ENCODE measurements around the gene NKAIN2.

NKAIN2 gene

DNA sequence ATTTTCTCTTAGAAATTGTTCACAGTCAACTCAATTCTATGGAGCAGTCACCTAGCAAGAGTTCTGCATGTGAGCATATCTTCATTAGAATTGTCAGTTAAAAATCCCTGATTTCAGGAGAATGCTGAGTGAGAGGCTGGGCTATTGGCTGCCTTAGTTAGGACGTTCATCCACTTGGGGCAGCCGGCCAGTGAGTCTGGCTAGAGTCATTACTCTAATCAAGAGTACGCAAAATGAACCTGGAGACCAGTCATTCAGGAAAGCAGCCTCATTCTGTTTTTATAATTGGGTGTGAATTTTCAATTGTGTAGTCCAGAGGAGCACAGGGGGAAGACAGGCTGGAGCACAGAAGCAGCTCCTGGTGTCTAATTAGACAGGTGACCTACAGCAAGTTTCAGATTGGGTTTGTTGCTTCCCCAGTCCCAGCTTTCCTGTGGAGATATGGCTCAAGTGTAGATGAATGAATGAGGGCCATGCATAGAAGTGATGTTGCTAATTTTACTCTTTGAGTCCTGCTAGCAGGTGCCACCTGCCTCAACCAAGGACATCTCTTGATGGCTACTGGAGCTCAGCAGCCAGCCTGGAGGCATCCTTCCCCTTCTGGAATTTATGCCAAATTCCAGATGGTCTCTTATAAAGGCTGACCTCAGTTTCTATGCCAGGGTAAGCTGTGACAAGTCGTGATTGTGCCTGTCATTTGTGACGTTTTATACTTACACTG is 265.7 kb downstream of the NKAIN2 start:
- ChIA-PET POLR2A (no interaction called here), CTCF (no interaction called here)
- DNase-seq (ENCODE audit: low read depth, low spot score): no peak
- no peak overlapping the region for H3K4me3 ChIP-seq (ENCODE audit: low read depth, low read length)
- TF ChIP-seq, protein P1, sequence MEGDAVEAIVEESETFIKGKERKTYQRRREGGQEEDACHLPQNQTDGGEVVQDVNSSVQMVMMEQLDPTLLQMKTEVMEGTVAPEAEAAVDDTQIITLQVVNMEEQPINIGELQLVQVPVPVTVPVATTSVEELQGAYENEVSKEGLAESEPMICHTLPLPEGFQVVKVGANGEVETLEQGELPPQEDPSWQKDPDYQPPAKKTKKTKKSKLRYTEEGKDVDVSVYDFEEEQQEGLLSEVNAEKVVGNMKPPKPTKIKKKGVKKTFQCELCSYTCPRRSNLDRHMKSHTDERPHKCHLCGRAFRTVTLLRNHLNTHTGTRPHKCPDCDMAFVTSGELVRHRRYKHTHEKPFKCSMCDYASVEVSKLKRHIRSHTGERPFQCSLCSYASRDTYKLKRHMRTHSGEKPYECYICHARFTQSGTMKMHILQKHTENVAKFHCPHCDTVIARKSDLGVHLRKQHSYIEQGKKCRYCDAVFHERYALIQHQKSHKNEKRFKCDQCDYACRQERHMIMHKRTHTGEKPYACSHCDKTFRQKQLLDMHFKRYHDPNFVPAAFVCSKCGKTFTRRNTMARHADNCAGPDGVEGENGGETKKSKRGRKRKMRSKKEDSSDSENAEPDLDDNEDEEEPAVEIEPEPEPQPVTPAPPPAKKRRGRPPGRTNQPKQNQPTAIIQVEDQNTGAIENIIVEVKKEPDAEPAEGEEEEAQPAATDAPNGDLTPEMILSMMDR (IDR thresholded peaks at IDR 0.05; ENCODE audit: insufficient read depth, low read length, missing control alignments): no peak

DNA sequence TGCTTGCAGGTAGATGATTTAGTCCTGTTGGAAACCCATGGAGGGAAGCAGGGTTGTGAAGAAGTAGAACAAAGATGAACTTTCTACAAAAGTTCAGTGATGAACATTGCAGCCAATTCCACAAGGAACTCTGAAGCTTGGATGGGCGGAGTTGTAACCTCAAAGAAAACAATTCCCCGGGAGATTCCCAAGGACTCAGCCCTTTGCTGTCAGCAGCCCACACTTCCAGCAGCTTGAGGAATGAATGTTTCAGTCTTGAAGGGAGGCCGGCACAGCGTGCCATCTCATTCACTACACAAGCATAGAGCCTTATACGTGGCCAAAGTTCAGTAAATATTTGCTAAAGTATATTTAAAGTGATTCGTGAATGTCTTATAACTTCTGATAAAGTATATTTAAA is 269.4 kb downstream of the NKAIN2 start:
- CTCF ChIA-PET: no interaction called here
- TF ChIP-seq, protein P1 (IDR thresholded peaks at IDR 0.05; ENCODE audit: insufficient read depth, low read length, missing control alignments): no peak
- no peak for DNase-seq (ENCODE audit: low read depth, low spot score)

DNA sequence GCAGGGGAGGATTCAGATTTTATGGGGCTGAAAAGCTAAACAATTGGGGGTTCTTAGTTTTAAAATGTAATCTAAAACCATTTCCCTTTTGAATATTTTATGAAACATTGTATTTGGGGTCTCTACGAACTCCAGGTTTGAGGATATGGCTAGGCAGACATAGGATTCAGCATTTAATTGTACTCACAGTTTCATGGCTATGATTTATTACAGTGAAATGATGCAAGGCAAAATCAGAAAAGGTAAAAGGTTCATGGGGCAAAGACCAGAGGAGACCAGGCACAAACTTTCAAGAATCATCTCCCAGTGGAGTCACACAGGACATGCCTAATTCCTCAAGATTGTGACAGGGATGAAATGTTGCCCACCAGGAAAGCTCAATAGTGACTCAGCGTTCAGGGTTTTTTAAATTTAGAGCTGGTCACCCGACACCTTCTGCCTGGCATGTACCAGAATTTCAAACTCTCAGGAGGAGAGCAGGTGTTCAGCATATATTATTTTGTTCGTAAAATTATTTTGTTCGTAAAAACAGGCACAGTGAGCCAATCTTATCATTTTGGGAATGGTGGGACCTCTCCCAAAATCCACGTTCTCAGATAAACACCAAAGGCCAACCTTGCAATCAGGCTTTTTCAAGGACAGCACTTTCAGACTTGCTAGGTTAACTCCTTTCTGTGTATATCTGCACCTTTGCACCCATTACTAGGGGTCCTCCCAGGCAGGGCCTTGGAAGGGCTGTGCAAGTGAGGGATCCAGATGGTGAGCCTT is 270.3 kb downstream of the NKAIN2 start:
- no peak for DNase-seq (ENCODE audit: low read depth, low spot score)
- TF ChIP-seq, protein P1 (IDR thresholded peaks at IDR 0.05; ENCODE audit: insufficient read depth, low read length, missing control alignments): no peak
- ChIA-PET POLR2A (no interaction called here), CTCF (no interaction called here)
- no peak overlapping the region for H3K4me3 ChIP-seq (ENCODE audit: low read depth, low read length)

More for the DNA sequence above, 269.4 kb downstream of the NKAIN2 start:
- POLR2A ChIA-PET: no interaction called here
- no peak overlapping the region for H3K4me3 ChIP-seq (ENCODE audit: low read depth, low read length)

DNA sequence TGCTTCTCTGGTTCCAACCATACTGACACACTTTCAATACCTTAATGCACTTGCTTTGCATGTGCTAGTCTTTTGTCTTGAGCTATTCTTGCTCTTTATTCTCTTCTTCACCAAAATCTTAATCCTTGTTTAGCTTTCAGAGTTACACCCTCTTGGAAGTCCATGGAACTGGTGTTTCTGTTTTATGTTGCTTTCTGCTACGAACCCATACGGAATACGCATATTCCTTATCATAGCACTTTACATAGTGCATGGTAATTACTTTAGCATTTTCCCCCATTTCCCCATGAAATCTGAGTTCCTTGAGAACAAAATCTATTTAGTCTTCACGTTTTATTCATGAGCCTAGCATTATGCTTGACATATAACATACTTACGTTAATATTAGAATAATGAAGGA is 270.9 kb downstream of the NKAIN2 start:
- ChIA-PET POLR2A (no interaction called here), CTCF (no interaction called here)

DNA sequence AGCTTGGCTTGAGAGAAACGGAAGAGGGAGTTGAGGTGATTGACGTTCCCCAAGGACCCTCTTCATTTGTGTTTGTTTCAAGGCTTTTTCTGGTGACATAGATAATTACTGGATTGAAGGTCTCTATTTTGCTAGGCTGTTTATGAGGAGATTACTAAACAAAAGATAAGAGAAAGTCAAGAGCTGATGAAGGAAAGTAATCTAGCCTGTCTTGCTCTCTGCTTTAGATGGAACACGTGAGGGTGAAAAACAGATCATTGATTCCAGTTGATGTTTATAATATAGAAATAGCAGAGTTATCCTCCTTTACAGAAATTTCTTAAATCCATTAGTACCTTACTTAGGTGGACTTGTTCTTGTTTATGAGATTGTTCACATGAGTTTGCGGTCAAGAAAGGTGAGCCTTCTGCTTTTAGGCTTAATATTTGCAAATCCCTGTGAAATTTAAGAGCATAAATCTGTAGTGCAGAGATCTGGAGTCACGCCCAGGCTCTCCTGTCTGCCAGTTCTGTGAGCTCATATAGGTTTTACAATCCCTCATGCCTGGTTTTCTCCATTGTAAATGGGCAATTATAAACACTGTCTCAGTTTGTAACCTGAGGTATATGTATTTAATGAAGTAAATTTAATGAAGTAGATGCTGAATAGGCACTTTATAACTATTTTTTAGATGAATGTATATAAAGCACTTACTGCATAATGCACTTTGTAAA is 272.8 kb downstream of the NKAIN2 start:
- TF ChIP-seq, protein P1 (IDR thresholded peaks at IDR 0.05; ENCODE audit: insufficient read depth, low read length, missing control alignments): no peak
- ChIA-PET CTCF (no interaction called here), POLR2A (no interaction called here)
- no peak overlapping the region for H3K4me3 ChIP-seq (ENCODE audit: low read depth, low read length)
- no peak for DNase-seq (ENCODE audit: low read depth, low spot score)

More for the DNA sequence above, 270.9 kb downstream of the NKAIN2 start:
- no peak for DNase-seq (ENCODE audit: low read depth, low spot score)
- H3K4me3 ChIP-seq (ENCODE audit: low read depth, low read length): no peak overlapping the region
- TF ChIP-seq, protein P1 (IDR thresholded peaks at IDR 0.05; ENCODE audit: insufficient read depth, low read length, missing control alignments): no peak

DNA sequence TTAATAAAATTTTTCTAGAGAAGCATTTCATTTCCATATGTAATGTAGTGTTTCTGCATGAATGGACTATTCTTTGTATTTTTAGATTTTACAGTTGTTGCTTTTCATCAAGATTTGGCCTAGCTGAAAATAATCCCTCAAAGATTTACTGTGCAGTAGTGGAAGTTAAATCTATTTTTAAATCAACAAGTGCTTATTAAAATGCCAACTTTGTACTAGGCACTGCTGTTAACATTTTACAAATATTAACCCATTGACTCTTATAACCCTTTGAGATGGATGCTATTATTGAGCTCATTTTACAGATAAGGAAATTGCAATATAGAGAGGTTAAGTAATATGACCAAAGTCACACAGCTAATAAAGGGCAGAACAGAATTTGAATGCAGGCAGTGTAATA is 274.5 kb downstream of the NKAIN2 start:
- POLR2A ChIA-PET: no interaction called here
- CTCF ChIA-PET: no interaction called here
- no peak overlapping the region for H3K4me3 ChIP-seq (ENCODE audit: low read depth, low read length)
- DNase-seq (ENCODE audit: low read depth, low spot score): no peak
- TF ChIP-seq, protein P1 (IDR thresholded peaks at IDR 0.05; ENCODE audit: insufficient read depth, low read length, missing control alignments): no peak
